Hepatic stellate cell (primary cell): ENCODE results near the gene IFI6.
"Not testable (repeated sequence)": the region's sequence is repeated elsewhere in the genome, so short reads cannot be mapped to it uniquely, and the experiment has no call there.

ENCODE experiments used
- DNase-seq: peaks from one replicate; pipeline ENCODE4 v3.0.0; 2011; ENCODE audit warnings: low spot score

IFI6 gene

GRCh38 chr1:27627061-27627460 is 44.9 kb downstream of the IFI6 start:
- DNase-seq = no peak

GRCh38 chr1:27626031-27626935 is 45.7 kb downstream of the IFI6 start:
- DNase-seq = no peak

- no peak for DNase-seq
Measured at GRCh38 chr1:27624467-27625178, 47.4 kb downstream of the IFI6 start.

GRCh38 chr1:27623327-27624212 is 48.4 kb downstream of the IFI6 start:
- DNase-seq = no peak

- DNase-seq = no peak
Measured at GRCh38 chr1:27622828-27623227, 49.2 kb downstream of the IFI6 start.

- DNase-seq = no peak
Measured at GRCh38 chr1:27621051-27621920, 50.7 kb downstream of the IFI6 start.

GRCh38 chr1:27619782-27620438 is 52.1 kb downstream of the IFI6 start:
- DNase-seq = not testable (repeated sequence)

GRCh38 chr1:27618341-27619082 is 53.5 kb downstream of the IFI6 start:
- DNase-seq = no peak

- DNase-seq = no peak
Measured at GRCh38 chr1:27617420-27617819, 54.6 kb downstream of the IFI6 start.

GRCh38 chr1:27616441-27616840 is 55.6 kb downstream of the IFI6 start:
- DNase-seq = no peak
